H1 (cell line): ENCODE data around the gene RAP2A.

ENCODE experiments used
- EP300 ChIP-seq, 2 experiments: IDR thresholded peaks; 1 replicate in 1 of 2; 2 replicates in 1 of 2; pipeline ENCODE4 v1.6.1; 2011 to 2012; ENCODE audit warnings: low read depth in 2 of 2, low read length in 2 of 2, mild to moderate bottlenecking in 2 of 2, borderline replicate concordance in 1 of 2, inconsistent platforms in 1 of 2, moderate library complexity in 1 of 2
- EZH2 ChIP-seq: fragments of 200-600 bp; sonication (generic); IDR thresholded peaks from 2 replicates; pipeline ENCODE4 v1.7.1; 2012; ENCODE audit warnings: low read depth, mild to moderate bottlenecking, moderate library complexity, low read length, inconsistent platforms; ENCODE audit not compliant: severe bottlenecking
- JUN ChIP-seq: IDR thresholded peaks from 2 replicates; pipeline ENCODE4 v1.6.1; 2011; ENCODE audit warnings: low read depth, mild to moderate bottlenecking, improper control_type of control experiment, low read length
- POLR2A ChIP-seq, 2 experiments: IDR thresholded peaks; 1 replicate in 1 of 2; 2 replicates in 1 of 2; pipeline ENCODE4 v1.6.1; 2011; ENCODE audit warnings: low read depth in 2 of 2, low read length in 2 of 2, mild to moderate bottlenecking in 2 of 2; ENCODE audit errors: control extremely low read depth in 1 of 2
- SIN3A ChIP-seq, 2 experiments: IDR thresholded peaks in 1 of 2; conservative IDR thresholded peaks in 1 of 2; 2 replicates each; pipeline ENCODE4 v1.6.1; 2011 to 2012; ENCODE audit warnings: low read length in 2 of 2, improper control_type of control experiment in 1 of 2, low read depth in 1 of 2, mild to moderate bottlenecking in 1 of 2
- SP1 ChIP-seq: IDR thresholded peaks from 2 replicates; pipeline ENCODE4 v1.6.1; 2011; ENCODE audit warnings: low read depth, low read length
- TF ChIP-seq, protein P1 (sequence below), 3 experiments: IDR thresholded peaks; 1 replicate in 2 of 3; 2 replicates in 1 of 3; pipeline versions ENCODE4 v1.5.1 to v1.6.1; 2011; ENCODE audit warnings: low read length in 3 of 3, mild to moderate bottlenecking in 3 of 3, inconsistent platforms in 2 of 3, low read depth in 1 of 3, moderate library complexity in 1 of 3; ENCODE audit not compliant: insufficient read depth in 1 of 3; ENCODE audit errors: control extremely low read depth in 1 of 3

DNA sequence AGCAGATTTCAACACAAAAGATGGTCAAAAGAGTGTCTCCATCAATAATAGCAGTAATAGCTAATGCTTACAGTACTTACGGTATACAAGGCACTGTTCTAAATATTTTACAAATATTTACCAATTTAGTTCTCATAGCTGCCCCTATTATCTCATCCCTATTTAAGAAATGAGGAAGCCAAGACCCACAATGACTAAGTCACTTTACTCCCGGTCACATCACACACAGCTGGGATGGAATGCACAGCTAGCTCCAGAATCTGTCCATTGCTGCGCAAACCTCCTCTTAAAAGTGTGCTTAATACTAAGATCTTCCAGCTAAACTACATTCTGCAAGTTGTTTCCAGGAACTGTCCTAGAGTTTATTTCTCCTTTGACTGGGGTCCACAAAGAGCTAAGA is 63.4 kb downstream of the RAP2A start:
- TF ChIP-seq, protein P1, sequence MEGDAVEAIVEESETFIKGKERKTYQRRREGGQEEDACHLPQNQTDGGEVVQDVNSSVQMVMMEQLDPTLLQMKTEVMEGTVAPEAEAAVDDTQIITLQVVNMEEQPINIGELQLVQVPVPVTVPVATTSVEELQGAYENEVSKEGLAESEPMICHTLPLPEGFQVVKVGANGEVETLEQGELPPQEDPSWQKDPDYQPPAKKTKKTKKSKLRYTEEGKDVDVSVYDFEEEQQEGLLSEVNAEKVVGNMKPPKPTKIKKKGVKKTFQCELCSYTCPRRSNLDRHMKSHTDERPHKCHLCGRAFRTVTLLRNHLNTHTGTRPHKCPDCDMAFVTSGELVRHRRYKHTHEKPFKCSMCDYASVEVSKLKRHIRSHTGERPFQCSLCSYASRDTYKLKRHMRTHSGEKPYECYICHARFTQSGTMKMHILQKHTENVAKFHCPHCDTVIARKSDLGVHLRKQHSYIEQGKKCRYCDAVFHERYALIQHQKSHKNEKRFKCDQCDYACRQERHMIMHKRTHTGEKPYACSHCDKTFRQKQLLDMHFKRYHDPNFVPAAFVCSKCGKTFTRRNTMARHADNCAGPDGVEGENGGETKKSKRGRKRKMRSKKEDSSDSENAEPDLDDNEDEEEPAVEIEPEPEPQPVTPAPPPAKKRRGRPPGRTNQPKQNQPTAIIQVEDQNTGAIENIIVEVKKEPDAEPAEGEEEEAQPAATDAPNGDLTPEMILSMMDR (IDR thresholded peaks at IDR 0.05; ENCODE audit: control extremely low read depth in 1 of 3, insufficient read depth in 1 of 3, low read depth in 1 of 3, low read length in 3 of 3): no peak
- TF ChIP-seq SP1 (no peak), JUN (no peak), EP300 (IDR thresholded peaks at IDR 0.05; ENCODE audit: borderline replicate concordance in 1 of 2, low read depth in 2 of 2, low read length in 2 of 2) (no peak), POLR2A (IDR thresholded peaks at IDR 0.05; ENCODE audit: control extremely low read depth in 1 of 2, low read depth in 2 of 2, low read length in 2 of 2) (no peak), SIN3A (conservative IDR thresholded peaks at IDR 0.05 in 1 of 2, IDR thresholded peaks at IDR 0.05 in 1 of 2; ENCODE audit: low read depth in 1 of 2, low read length in 2 of 2) (no peak), EZH2 (no peak)
